ENCODE data around the gene NSMF. TPM values are rescaled to one million over a fixed set of nuclear protein-coding genes. Genes with fewer than 3 reads are reported as not detected.

The NSMF gene
- total and polyA plus RNA-seq, 10 of the 15 experiments (the other 5 are each of a cell fraction or from before 2014, with no cell fraction given): 0.13 to 44.3 (median 13.4) TPM

GRCh38 chr9:137445930-137446431 is 13.2 kb downstream of the NSMF start:
- SMC1A ChIA-PET (ENCODE audit: uncharacterized antibody, unreplicated experiment): no interaction called here
- BruUV-seq (replicated peaks): no TSS peak
- TF ChIP-seq TBL1XR1 (IDR thresholded peaks at IDR 0.05; ENCODE audit: low read depth, low read length) (no peak), SREBF2 (IDR thresholded peaks at IDR 0.05; ENCODE audit: low read length) (no peak), CEBPB (IDR thresholded peaks at IDR 0.05; ENCODE audit: borderline replicate concordance in 1 of 2, low read depth in 2 of 2, low read length in 2 of 2) (no peak), CHD2 (IDR thresholded peaks at IDR 0.05; ENCODE audit: borderline replicate concordance, low read depth, low read length) (no peak), RAD51 (IDR thresholded peaks at IDR 0.05) (no peak), SPI1 (IDR thresholded peaks at IDR 0.05; ENCODE audit: borderline replicate concordance, insufficient read depth, low read depth, low read length) (no peak), BCLAF1 (IDR thresholded peaks at IDR 0.05) (no peak), ATF2 (IDR thresholded peaks at IDR 0.05; ENCODE audit: low read length) (no peak), ZBTB4 (CRISPR knock-in tag; IDR thresholded peaks at IDR 0.05) (no peak), CREB1 (IDR thresholded peaks at IDR 0.05; ENCODE audit: low read depth) (no peak), NFYB (IDR thresholded peaks at IDR 0.05; ENCODE audit: insufficient read depth, low read depth, low read length) (no peak), SRF (IDR thresholded peaks at IDR 0.05; ENCODE audit: low read depth in 2 of 2, low read length in 2 of 2) (no peak), NFIC (IDR thresholded peaks at IDR 0.05; ENCODE audit: low read depth, low read length) (no peak), BCL11A (IDR thresholded peaks at IDR 0.05; ENCODE audit: low read depth, low read length) (no peak), BACH1 (IDR thresholded peaks at IDR 0.05; ENCODE audit: borderline replicate concordance) (no peak)

More at GRCh38 chr9:137445930-137446431, 13.2 kb downstream of the NSMF start:
- FAIRE-seq (no peak), DNase-seq (ENCODE audit: low read depth, low spot score) (no peak), ATAC-seq (no peak)
- Histone ChIP-seq H3K36me3 (ENCODE audit: control insufficient read depth in 2 of 2, insufficient read depth in 2 of 2, low read length in 1 of 2) (no peaks in the 10 kb centered on the region), H3K9me3 (replicated peaks; ENCODE audit: control insufficient read depth, insufficient read depth, low read length) (no peaks in the 10 kb centered on the region), H3K27ac (ENCODE audit: control insufficient read depth, insufficient read depth) (no peak overlapping the region), H3K9ac (ENCODE audit: control insufficient read depth, insufficient read depth, low read length) (no peak overlapping the region), H3K4me3 (no peak overlapping the region), H4K20me1 (ENCODE audit: control insufficient read depth, insufficient read depth) (no peaks in the 10 kb centered on the region), H3K4me1 (ENCODE audit: control insufficient read depth, insufficient read depth, low read length) (peaks cover 8% of the 10 kb centered on the region), H3K4me2 (ENCODE audit: control insufficient read depth, insufficient read depth) (peak overlapping the region; percentile 41), H2AFZ (ENCODE audit: control insufficient read depth, low read depth, low read length) (no peak overlapping the region), H3K79me2 (ENCODE audit: control insufficient read depth, insufficient read depth, low read length) (no peaks in the 10 kb centered on the region), H3K27me3 (replicated peaks in 1 of 2; ENCODE audit: control insufficient read depth in 2 of 2, insufficient read depth in 2 of 2, low read length in 1 of 2) (no peaks in the 10 kb centered on the region)
- ChIA-PET POLR2A (interaction anchor here (1.4 kb wide), 1 partner anchor 147 kb away, joined by 3 read pairs; no protein-coding TSS in a partner anchor), RAD21 (ENCODE audit: unreplicated experiment) (interaction anchor here (1.4 kb wide), 1 partner anchor 23 kb away, joined by 4 read pairs; the partner anchor contains the start of genes EXD3 and NOXA1), CTCF (interaction anchor here (0.7 to 3.9 kb wide), 10 partner anchors 13 to 209 kb away, joined by 3 to 25 read pairs (median 4); partner anchors contain the start of genes EXD3, NOXA1, NSMF and TOR4A)
- intact Hi-C loops (cut with micrococcal nuclease; ENCODE audit: unreplicated experiment): loop anchor here (2.0 kb wide), 3 partner anchors 23 to 159 kb away; partner anchors contain the start of genes EXD3 and NOXA1
- in situ Hi-C loops (cut with MboI): loop anchor here (5.0 kb wide), 1 partner anchor 154 kb away; no protein-coding TSS in a partner anchor
- WGBS (ENCODE audit: insufficient coverage, insufficient replicate concordance, low lambda C conversion rate, missing lambda C conversion rate): 41% methylated on average over 19 of the region's 19 CpGs
